GOT3 (cell line): Measurements from ENCODE around the gene SLC66A2.
"Not testable (repeated sequence)": the region's sequence is repeated elsewhere in the genome, so short reads cannot be mapped to it uniquely, and the experiment has no call there.

Source experiments
- DNase-seq: peaks from one replicate; lab custom pipeline; 2025; ENCODE audit warnings: mixed read lengths; lab: John Stamatoyannopoulos, UW

Gene SLC66A2

GRCh38 chr18:79951545-79952455 lies at the start of gene SLC66A2:
SLC66A2 (minus strand) TSS chr18:79951653; CDS start chr18:79950926, 727 bp downstream.
- peak; percentile 25 for DNase-seq

- no peak for DNase-seq
Observed at GRCh38 chr18:80000877-80001276, 49.4 kb upstream of the SLC66A2 start.

- not testable (repeated sequence) for DNase-seq
Observed at GRCh38 chr18:79999701-80000100, 48.2 kb upstream of the SLC66A2 start.

DNA sequence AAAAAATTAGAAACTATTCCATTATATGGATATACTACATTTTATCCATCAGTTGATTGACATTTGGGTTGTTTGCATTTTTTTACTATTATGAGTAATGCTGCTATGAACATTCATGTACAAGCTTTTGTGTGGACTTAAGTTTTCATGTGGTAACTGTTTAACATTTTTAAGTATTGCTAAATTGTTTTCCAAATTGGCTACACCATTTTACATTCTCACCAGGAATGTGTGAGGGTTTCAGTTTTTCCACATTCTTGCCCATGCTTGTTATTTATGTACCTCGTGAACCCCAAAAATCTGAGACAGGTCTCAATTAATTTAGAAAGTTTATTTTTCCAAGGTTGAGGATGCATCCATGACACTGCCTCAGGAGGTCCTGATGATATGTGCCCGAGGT lies 40.0 kb upstream of the SLC66A2 start:
- no peak for DNase-seq

DNA sequence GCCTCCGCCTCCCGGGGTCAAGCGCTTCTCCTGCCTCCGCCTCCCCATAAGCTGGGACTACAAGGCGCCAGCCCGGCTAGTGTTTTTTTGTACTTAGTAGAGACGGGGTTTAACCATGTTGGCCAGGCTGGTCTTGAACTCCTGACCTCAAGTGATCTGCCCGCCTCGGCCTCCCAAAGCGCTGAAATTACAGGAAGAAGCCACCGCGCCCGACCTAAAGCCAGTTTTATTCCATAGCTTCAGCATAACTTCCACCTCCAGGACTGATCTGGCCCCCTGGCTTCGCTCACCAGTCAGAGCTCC lies 37.7 kb upstream of the SLC66A2 start:
- no peak for DNase-seq

- DNase-seq, result peak; percentile 11
Observed at GRCh38 chr18:79988451-79989194, 37.2 kb upstream of the SLC66A2 start, which contains the start of gene TXNL4A. TXNL4A (minus strand) TSS chr18:79988563; CDS start chr18:79988392, 171 bp downstream.

- DNase-seq, result no peak
Observed at GRCh38 chr18:79988071-79988450, 36.6 kb upstream of the SLC66A2 start.

DNA sequence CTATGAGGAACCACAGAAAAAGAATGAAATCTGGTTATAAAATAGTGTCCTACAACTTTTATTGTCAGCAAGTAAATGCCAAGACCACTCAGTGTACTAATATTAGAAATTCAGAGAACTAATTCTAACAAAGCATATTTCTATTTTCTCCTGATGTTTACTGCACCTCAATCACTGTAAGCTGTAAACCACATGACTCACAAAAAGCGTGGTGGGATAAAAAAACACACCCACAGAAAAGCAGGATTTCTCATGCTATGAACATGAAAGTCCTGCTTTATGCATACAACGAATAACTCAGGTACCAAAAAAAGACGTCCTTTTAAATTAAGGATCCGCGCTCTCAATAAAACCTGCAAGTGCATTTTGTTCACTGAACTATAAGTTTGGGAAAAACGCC lies 36.1 kb upstream of the SLC66A2 start:
- no peak for DNase-seq

DNA sequence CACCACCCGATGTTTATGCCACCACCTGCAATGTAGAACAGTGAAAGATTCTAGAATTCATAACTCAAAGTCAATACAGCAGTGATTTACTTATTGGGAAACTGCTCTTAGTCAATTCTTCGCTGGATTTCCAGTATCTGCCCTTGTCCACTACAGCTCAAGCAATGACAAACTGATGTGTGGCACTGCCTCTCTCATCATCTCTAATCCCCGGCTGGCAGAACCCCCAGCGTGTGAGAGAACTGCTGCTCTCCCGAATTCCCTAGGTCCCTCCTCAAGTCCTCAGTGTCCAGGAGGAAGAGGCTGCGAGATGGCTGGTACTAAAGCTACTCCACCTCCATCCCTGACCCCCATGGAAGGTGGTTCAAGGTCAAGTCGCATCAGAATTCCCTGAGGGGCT lies 35.3 kb upstream of the SLC66A2 start:
- no peak for DNase-seq

DNA sequence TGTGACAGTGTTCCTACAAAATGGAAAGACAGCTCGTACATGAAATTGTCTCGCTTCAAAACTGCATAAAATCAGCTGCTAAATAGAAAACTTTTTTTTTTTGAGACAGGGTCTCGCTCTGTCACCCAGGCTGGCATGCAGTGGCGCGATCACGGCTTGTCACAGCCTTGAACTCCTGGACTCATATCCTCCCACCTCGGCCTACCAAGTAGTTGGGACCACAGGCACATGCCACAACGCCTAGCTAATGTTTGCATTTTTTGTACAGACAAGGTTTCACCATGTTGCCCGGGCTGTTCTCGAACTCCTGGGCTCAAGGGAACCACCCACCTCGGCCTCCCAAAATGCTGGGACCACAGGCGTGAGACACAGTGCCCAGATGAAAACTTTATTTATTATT lies 33.7 kb upstream of the SLC66A2 start:
- DNase-seq, result no peak

- no peak for DNase-seq
Observed at GRCh38 chr18:79983793-79984192, 32.3 kb upstream of the SLC66A2 start.

- DNase-seq, result no peak
Observed at GRCh38 chr18:79983253-79983652, 31.8 kb upstream of the SLC66A2 start.

- no peak for DNase-seq
Observed at GRCh38 chr18:79982736-79983135, 31.3 kb upstream of the SLC66A2 start.

DNA sequence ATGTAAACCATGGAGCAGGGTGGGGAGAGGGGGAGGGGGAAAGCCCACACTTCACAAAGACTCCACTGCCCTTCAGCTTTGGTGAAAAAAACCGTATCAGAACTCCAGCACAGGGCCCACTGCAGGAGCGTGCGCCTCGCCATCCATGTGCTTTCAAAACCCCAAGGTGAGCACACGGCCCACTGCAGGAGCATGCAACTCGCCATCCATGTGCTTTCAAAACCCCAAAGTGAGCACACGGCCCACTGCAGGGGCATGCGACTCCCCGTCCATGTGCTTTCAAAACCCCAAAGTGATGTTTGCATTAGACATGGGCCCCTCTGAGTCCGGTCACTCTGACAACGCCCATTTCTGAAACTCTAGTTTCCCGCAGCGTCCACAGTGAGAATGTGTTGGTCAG lies 29.1 kb upstream of the SLC66A2 start:
- DNase-seq, result no peak

- DNase-seq, result no peak
Observed at GRCh38 chr18:79979843-79980242, 28.4 kb upstream of the SLC66A2 start.

DNA sequence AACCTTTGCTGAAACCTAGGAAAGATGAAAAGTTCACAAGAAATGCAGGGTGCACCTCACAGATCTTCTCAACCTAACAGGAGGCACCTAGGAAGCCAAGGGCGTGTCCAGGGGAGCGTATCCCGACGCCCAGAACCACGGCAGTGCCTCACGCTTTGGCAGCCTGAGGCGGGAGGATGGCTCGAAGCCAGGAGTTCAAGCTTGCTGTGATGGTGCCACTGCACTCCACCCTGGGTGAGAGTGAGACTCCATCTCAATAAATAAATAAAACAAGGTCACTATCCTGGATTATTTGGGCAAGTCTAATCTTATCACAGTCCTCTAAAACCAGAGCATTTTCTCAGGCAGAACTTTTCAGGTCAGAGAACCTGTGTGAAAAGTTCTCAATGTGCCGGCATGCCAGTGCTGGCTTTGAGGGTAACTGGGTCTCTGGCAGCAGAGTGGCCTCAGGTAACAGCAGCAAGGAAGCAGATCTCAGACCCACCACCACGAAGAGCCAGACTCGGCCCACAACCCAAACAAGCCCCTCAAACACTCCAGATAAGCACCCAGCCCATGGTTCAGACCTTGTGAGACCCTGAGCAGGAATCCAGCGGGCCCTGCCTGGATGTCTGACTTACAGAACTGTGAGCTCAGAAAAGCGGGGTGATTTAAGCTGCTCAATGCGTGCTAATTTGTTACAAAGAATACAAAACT lies 24.7 kb upstream of the SLC66A2 start:
- DNase-seq, result no peak

- no peak for DNase-seq
Observed at GRCh38 chr18:79975043-79975442, 23.6 kb upstream of the SLC66A2 start.

DNA sequence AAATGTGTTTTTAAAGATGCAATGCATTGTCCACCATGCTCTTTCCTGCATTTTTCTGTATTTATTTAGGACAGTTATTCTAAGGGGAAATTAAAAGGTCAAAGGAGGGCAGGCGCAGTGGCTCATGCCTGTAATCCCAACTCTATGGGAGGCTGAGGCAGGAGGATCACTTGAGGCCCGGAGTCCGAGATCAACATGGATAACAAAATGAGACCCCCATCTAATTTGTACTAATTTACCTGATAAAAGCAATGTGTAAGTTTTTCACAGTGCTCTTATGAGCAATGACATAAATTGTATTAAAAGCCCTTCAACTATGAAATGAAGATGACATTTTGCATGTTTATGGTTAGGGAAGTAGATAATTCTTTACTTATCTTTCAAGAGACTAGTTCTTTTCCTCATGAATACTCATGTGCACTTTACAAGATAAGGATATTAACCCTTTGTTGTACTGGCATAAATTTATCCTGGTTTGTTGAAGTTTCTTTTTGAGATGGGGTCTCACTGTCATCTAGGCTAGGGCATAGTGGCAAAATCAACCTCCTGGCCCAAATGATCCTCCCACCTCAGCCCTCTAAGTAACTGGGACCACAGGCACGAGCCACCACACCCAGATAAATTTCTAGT lies 22.7 kb upstream of the SLC66A2 start:
- no peak for DNase-seq

DNA sequence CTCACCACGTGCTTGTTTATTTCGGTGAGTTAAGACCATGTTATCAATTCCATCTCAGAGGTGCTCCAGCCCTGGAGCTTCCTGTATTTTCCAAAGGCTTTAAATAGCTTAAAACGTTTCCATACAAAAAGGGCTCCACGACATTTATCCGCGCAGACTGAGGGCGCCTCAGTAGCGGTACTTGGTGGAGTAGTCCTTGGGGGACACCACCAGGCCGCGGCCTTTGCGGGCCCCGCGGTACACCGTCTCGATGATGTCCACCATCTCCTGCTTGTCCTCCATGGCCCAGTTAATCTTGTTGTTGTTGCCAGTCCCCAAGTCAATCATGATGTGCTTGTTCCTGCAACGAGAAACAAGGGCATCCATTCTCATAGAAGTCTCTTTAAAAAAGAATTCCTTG lies 22.1 kb upstream of the SLC66A2 start:
- DNase-seq, result no peak

DNA sequence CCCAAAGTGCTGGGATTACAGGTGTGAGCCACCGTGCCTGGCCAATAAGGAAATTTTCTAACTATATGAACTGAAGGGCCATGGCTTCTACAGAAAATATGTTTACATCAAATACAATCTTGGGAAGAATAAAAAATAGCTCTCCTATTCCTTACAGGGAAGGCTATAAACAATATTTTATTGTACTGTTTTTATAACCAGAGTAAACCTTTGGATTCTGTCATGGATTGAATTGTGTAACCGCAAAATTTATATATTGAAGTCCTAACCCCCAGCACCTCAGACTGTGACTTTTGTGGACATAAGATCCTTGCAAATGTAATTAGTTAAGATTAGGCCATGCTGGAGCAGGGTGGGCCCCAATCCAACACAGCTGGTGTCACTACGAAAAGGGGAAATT lies 21.3 kb upstream of the SLC66A2 start:
- DNase-seq, result no peak

GRCh38 chr18:79971986-79972385 lies 20.5 kb upstream of the SLC66A2 start:
- no peak for DNase-seq
